DOHH2 (cell line): Measurements from ENCODE around the gene ST7.

Source experiments
- EZH2phosphoT487 ChIP-seq: fragments of 200-600 bp; sonication (generic); IDR thresholded peaks from 2 replicates; pipeline ENCODE4 v1.6.1; 2017; ENCODE audit warnings: borderline replicate concordance, mild to moderate bottlenecking, antibody characterized with exemption, low read length, moderate library complexity, mixed read lengths
- TF ChIP-seq, protein P1 (sequence below): fragments of 200-600 bp; sonication (generic); IDR thresholded peaks from one replicate; pipeline ENCODE4 v1.5.1; 2014; ENCODE audit warnings: antibody characterized with exemption, mild to moderate bottlenecking, low read depth, low read length; ENCODE audit not compliant: poor library complexity, severe bottlenecking

DNA sequence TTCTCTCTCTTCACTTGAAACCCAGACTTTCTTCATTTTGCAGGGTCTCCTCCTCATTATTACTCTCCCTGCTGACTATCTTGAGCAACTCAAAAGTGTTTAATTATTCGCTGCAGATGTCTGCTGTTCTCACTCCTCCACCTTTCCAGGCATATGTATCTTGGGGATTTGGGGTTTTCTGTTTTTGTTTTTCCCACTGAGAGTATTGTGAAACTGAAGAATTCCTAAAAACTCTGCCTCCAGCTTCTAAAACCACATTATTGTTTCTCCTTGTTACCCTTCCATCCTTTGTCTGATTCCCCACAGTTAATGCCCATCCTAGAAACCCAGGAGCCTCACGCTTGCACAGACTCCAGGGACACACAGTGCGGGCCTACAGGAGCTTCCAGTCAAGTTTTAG lies 318.3 kb downstream of the ST7 start:
- TF ChIP-seq, protein P1, sequence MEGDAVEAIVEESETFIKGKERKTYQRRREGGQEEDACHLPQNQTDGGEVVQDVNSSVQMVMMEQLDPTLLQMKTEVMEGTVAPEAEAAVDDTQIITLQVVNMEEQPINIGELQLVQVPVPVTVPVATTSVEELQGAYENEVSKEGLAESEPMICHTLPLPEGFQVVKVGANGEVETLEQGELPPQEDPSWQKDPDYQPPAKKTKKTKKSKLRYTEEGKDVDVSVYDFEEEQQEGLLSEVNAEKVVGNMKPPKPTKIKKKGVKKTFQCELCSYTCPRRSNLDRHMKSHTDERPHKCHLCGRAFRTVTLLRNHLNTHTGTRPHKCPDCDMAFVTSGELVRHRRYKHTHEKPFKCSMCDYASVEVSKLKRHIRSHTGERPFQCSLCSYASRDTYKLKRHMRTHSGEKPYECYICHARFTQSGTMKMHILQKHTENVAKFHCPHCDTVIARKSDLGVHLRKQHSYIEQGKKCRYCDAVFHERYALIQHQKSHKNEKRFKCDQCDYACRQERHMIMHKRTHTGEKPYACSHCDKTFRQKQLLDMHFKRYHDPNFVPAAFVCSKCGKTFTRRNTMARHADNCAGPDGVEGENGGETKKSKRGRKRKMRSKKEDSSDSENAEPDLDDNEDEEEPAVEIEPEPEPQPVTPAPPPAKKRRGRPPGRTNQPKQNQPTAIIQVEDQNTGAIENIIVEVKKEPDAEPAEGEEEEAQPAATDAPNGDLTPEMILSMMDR, result no peak
- no peak for TF ChIP-seq EZH2phosphoT487
